ENCODE results near the gene FKBP9.

The FKBP9 gene

GRCh38 chr7:33009734-33010133, 52.5 kb downstream of the FKBP9 start:
- DNase-seq: no peak

- no peak for DNase-seq
Measured at GRCh38 chr7:33012364-33012763, 55.1 kb downstream of the FKBP9 start.

- DNase-seq: no peak
Measured at GRCh38 chr7:33024189-33024757, 67.0 kb downstream of the FKBP9 start.

GRCh38 chr7:33035776-33036175, 78.5 kb downstream of the FKBP9 start:
- DNase-seq: no peak

GRCh38 chr7:33038639-33039038, 81.4 kb downstream of the FKBP9 start:
- DNase-seq: no peak

- no peak for DNase-seq
Measured at GRCh38 chr7:33039257-33039902, 82.1 kb downstream of the FKBP9 start.

GRCh38 chr7:33039903-33040292, 82.7 kb downstream of the FKBP9 start:
- DNase-seq: no peak

GRCh38 chr7:33040803-33041516, 83.7 kb downstream of the FKBP9 start:
- DNase-seq: peak; percentile 58

- no peak for DNase-seq
Measured at GRCh38 chr7:33041631-33042428, 84.6 kb downstream of the FKBP9 start.

GRCh38 chr7:33043501-33044400, 86.5 kb downstream of the FKBP9 start:
- DNase-seq: no peak

- no peak for DNase-seq
Measured at GRCh38 chr7:33044401-33044718, 87.1 kb downstream of the FKBP9 start.

GRCh38 chr7:33044986-33045385, 87.7 kb downstream of the FKBP9 start:
- DNase-seq: no peak

- DNase-seq: no peak
Measured at GRCh38 chr7:33048257-33048656, 91.0 kb downstream of the FKBP9 start.

GRCh38 chr7:33048704-33049103, 91.5 kb downstream of the FKBP9 start:
- DNase-seq: no peak

- no peak for DNase-seq
Measured at GRCh38 chr7:33050535-33051318, 93.5 kb downstream of the FKBP9 start.

GRCh38 chr7:33053721-33054120, 96.5 kb downstream of the FKBP9 start:
- no peak for DNase-seq

- no peak for DNase-seq
Measured at GRCh38 chr7:33054261-33054964, 97.2 kb downstream of the FKBP9 start.

- no peak for DNase-seq
Measured at GRCh38 chr7:33055158-33055557, 97.9 kb downstream of the FKBP9 start.
